Fibroblast of skin of abdomen (primary cell): ENCODE results near the gene C1QB. TPM values are rescaled to one million over a fixed set of nuclear protein-coding genes. Genes with fewer than 3 reads are reported as not detected.

ENCODE experiments used
- DNase-seq: peaks from one replicate; pipeline ENCODE4 v3.0.0-alpha.2; 2013
- polyA plus RNA-seq, 2 experiments: library from polyadenylated mRNA; unstranded; fragments of 120-200 nt; gene quantifications; one replicate each; pipeline ENCODE4 v1.2.1, GENCODE V29; 2013; ENCODE audit not compliant: insufficient read length in 2 of 2

The C1QB gene, protein sequence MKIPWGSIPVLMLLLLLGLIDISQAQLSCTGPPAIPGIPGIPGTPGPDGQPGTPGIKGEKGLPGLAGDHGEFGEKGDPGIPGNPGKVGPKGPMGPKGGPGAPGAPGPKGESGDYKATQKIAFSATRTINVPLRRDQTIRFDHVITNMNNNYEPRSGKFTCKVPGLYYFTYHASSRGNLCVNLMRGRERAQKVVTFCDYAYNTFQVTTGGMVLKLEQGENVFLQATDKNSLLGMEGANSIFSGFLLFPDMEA
- polyA plus RNA-seq (2013, experiment 1 of 2; ENCODE audit: insufficient read length) = not detected
- polyA plus RNA-seq (2013, experiment 2 of 2; ENCODE audit: insufficient read length) = not detected

DNA sequence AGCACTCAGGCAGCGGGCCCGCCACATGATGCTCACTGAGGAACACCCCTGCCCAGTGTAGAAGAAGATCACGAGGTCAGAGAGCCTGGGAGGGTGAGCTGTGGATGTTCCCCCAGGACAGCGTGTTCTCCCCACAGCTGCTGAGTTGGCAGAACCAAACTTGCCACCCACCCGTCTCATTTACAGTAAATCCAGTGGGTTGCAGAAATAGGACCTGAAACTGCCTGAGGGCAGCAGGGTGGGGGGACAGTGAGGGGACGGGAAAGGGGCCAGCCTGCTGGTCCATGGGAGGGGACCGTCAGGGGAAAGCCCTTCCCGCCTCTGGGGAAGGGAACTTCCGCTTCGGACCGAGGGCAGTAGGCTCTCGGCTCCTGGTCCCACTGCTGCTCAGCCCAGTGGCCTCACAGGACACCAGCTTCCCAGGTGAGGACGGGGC is at the start of gene C1QB:
C1QB (plus strand) TSS at position 356 of the 436 bp plus-strand sequence. CDS start 6,227 bp downstream, outside the sequence.
- no peak for DNase-seq

DNA sequence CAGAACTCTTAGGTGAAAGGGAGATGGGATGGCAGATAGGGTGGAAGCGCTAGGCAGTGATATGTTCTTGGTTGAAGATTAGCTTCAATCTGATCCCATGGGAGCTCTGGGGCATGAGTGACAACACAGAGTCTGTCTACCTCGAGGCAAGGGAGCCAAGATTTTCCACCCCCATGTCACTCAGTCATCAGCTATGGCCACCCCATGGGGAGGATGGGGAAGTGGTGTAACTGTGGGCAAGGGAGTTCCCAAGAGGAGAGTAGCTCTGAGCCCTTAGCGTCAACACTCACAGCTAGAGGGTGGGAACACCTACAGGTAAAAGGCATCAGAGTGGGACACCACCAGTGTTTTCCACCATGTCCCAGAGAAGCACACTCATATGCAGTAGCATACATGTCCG is 46.9 kb upstream of the C1QB start:
- no peak for DNase-seq

DNA sequence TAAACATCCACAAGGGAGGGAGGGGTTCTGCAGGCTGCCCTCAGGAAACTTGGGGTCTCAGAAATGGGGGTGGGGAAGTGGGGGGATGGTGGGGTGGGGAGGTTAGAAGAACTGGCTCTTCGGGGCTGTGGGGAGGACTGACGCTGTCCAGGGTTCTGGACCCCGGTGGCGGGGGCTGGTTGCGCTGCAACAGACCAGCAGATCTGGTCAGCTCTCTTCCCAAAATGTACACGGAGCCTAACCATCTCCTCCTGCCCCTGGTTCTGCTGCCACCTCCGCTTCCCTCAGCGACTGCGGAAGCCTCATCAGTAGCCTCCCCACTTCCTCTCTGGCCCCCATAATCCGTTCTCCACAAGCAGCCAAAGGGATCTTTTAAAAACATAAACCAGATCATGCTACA is 45.9 kb upstream of the C1QB start:
- no peak for DNase-seq

DNA sequence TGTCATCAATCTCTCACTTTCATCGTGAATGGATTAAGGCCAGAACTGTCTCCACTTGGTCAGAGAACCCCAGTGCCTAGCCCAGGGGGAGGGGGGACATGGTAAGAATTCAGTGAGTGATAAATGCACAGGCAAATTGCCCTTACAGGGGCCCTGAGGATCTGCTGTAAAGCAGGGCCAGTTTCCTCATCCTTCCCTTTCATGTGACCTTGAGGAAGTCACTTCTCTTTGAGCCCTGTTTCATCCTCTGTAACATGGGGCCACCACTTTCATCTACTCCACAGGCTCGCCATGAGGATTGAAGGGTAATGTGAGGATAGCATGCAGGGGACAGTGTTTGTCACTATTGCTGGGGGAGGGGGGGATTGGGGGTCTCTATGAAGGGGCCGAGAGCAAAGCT is 44.7 kb upstream of the C1QB start:
- no peak for DNase-seq

DNA sequence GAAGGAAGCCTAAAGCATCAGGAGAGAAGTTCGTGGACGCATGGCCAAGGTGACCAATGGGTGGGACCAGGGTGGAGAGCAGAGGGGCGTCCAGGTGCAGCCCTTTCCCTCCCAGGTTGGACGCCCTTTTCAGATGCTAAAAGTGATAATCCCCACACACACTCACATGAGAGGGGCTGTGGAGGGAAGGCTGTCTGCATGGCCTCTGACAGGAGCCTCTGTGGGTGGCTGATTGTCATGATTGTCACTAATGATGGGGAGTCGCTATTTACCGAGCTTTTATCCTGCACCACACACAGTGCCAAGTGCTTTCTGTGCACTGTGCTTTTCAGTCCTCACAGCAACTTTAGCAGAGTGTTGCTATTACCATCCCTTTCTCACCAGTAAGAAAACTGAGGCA is 43.7 kb upstream of the C1QB start:
- DNase-seq = no peak

DNA sequence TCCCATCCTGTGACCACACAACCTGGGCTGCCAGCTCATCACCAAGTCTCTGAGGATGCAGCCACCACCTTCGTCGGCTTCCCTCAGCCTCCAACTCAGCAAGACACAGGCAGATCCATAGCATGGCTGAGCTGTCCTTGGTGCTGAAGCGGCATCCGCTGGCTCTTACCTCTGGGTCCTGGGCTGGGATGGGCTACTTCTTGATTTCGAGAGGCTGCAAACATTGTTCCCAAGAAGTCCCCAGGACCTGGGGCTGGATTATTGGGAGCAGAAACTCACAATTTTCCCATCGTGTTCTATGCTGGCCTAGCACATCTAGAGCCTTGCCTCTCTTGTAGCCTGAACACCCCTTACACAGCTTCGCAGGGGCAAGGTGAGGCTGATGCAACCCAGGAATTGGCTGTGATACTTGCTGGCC is 41.5 kb upstream of the C1QB start:
- peak; percentile 55 for DNase-seq

DNA sequence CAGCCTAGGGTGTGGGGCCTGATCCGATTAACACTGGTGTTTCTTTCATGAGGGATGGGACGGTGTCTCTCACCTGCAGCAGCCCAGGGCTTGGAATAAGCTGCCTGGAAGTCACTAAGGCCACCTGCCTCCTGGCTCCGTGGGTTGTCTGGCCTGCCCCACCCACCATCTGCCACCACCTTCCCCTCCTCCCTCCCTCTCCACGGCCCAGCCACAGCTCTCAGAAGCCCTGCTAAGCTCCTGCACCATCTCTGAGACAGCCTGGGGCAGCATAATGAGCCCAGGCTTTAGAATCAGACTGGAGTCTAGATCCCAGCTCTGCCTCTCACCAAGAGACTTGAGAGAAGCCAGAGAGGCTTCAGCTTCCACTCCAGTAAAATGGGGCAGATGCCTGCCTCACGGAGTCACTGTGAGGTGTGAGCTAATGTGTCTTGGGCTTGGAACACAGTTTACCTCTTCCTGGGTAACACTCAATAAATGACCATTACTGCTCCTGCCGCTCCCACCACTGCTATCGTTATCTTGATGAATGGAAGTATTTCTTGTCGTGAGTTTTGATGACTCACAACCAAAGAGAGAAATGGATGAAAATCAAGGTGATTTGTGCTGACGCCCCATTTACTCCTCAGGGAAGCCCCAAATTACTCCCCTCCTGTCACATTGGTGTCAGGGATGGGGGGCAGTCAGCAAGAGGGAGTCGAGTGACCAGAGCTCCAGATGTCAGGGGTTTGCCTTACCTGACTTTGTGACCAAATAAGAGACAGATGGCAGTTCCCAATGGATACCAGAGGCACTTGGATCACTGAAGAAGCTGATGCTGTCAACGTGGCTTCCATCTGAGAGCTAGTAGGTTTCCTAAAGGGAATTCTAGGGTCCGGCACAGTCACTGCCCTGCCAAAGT is 40.1 kb upstream of the C1QB start:
- DNase-seq = no peak

DNA sequence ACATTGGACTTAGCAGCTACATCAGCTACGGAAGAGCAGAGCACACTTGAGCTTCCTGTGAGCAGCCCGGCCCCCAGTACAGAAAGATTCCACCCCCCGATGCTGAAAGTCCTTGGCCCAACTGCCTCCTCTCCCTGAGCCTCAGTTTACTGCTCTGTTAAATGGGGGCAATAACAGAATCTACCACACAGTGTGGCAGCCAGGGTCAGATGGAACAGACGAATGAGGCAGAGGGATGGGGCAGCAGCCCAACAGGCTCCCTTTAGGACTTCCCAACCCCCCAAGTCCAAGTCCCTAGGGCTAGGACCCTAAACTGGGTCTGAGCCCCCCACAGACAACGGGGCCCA is 39.5 kb upstream of the C1QB start:
- DNase-seq = no peak

DNA sequence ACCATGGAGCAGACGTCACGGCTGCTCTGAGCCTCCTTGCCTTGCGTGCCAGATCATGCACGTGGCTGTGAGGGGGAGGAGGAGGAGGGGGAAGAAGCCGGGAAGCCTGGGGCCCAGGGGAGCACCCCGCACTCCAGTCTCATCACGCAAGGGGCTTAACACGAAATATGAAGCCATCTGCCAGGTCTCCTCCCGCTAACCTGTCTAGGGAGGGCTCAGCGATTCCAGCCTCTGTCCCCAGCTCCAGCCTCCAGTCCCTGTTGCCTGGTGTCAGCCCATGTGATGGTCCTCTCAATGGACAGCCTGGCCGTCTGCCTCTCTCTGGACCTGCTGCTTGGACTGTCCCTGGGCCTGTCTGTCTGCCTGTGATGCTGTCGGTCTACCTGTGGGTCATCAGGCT is 39.1 kb upstream of the C1QB start:
- no peak for DNase-seq

DNA sequence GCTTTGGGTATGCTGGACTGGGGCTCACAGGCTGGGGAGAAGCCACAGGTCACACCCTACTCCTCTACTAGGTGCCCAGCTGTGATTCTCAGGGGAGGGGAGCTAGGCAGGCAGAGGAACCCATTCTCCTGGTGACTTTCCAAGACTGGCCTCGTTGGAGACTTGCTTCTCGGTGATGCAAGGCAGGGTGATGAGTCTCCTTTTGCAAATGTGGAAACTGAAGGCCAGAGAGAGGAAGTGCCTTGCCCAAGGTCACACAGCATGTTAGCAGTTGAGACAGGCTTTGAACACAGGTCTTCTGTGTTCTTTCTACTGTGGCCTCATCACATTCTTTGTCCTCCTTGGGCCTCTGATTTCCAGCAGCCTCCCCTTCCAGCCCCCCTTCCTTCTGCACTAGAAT is 37.1 kb upstream of the C1QB start:
- no peak for DNase-seq

DNA sequence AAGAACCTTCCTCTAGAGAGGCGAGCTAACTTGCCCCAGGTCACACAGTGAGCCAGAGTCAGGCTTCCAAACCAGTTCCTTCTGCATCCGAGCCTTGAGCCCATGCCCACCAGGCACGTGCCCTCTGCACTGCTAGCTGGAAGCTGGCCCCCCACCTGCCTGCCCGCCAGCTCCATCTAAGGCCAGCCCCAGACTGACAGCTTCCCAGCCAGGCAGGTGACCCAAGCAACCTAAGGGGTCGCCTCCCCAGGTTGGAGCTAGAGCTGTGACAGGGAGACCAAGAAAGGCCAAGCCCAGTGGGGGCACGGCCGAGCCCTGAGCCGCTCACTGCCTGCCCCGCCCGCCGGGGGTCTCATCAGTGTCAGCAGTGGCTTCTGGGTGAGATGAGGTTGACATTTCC is 36.5 kb upstream of the C1QB start:
- no peak for DNase-seq

DNA sequence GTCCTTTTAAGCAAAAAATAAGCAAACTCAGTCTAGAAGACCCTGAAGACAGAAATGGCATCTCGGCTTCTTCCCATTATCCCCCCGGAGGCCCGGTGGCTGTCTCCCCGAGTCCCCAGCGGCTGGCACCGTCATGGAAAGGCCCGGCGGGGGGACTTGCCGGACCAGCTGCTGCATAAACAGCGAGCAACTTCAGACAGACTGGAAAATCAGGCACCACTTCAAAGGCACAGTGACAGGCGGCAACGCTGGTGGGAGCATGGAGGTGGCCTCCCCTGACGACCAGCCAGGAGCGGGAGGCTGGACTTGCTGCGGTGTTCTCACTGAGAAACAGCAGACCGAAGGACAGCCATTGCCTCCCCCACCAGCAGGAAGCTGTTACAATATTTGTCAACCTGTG is 35.0 kb upstream of the C1QB start:
- DNase-seq = no peak

DNA sequence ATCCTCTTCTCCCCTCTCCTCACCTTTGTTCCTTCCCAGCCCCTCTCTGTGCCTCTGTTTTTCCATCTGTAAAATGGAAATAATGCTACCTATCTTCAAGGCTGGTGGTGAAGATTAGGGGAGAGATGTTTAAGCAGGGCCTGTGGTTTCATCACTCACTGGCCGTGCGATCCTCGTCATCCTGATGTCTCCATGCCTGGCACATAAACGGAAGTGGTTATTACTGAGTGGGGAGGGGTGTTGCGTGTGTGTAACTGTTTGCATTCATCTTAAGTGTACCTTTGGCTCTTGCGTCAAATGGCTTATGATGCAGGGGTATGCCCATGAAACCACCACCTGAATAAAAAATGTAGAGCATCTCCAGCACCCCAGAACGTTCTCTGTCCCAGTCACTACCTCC is 33.8 kb upstream of the C1QB start:
- no peak for DNase-seq

DNA sequence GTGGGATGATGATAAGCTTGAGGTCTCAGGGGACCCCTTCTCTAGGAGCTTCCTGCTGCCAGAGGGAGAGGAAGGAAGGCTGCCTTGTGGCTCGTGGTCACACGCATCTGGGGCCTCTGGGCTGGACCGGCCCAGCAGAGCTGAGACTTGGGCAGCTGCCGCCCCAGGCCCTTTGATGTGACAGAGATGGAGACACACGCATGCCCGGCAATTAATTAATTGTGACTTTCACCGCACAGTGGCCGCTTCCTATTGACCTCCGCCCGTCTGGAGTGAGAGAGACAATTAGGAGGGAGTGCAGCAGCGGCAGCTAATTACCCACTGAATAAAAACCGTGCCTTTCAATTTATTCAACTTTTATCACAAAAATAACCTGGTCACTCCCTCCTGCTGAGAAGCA is 33.2 kb upstream of the C1QB start:
- no peak for DNase-seq

DNA sequence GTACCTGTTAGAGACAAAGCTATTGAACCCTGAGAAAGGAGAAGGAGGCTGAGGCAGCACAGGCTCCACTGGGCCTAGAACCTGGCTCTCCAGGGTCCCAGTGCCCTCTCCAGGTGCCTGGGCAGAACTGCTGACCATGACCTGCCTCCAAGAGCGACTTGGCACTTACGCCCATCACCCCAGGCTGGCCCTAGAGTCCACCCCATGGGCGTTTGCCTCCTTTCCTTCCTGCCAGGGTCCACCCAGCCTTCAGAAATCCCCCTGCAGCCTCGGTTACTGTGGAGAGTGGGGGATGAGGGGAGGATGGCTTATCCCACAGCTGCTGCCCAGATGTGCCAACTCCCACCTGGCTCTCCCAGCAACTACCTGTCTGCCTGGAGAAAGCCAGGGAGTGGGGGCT is 31.3 kb upstream of the C1QB start:
- no peak for DNase-seq

DNA sequence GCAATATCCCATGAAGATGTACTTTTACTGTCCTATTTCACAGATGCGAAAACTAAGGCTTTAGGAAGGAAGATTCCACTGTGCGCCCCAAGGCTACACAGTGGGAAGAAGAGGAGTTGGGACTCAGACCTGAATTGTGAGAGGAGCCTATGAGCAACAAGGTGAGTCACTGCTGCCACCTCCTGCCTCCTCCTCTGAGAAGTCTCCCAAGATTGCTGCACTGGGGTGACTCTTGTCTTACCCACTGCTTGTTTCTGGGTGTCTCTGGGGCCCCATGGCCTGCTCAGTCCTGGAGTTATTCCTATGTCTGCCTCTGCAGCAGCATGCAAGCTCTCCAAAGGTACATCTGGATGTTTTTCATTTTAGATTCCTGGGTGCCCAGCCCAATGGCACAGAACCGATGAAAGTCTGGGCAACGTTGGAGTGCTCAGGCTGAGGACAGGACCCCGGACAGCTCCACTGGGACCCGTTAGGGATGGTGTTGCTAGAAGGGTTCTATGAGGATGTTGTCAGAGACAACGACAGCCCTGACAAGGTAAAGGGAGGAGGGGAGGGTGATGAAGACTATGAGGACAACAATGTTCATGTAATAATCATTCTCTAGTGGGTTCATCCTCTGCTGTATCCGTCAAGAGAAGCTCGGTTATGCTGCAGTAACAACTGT is 27.6 kb upstream of the C1QB start:
- peak; percentile 10 for DNase-seq

DNA sequence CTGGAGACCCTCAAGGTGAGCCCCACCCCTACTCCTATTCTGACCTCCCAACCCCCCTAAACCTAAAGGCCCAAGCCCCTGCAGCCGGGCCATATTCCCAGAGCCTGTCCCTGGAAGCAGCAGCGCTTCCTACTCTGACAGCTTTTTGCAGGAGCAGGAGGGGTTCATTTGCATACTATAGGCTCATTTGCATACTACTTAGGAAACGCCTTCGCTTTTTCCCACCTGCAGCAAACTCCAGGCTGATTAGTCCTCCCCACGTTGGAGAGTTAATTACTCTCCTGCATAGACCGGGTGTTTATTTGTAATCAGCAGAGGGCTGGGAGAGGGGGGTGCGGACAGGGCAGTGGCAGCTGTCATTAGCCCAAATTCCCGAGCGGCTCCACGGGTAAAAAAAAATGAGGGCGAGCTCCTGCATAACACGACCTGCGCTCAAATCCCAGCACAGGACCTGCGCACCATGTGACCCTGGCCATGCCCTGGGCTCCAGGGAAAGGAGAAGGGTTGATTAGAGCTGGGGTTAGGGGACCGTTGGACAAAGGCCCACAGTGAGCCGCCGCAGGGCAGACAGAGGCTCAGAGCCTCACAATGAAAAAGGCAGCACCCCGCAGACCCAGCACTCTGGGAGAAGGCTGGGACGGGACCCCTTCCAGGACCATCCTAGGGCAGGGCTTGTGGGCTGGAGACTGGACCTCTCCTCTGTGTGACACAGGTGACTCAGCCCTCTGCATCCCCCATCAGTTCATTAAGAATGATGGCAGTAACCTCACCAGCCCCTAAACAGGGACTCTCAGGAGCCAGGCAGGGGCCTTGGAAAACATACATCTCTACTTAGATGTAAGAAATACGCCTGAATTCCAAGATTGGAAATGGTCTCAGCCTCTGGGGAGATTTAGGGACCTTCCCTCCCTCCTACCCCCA is 26.5 kb upstream of the C1QB start:
- no peak for DNase-seq

DNA sequence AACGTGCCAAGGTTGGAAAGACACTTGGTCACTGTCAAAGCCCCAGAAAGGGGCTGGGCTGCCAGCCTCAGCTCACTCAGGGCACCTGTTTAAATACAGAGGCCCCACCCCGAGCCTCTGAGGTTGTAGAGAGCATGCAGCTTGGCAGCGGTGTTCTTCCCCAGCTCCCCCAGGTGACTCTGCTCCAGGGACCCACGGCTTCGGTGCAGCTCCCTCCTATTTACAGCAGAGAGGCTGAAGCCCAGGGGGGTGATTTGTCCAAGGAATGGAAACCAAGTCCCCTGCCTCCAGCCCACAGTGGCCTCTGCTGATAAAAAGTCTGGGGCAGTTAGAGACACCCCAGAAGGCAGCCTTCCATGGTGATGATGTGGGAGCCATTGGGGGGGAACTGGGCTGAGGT is 25.7 kb upstream of the C1QB start:
- no peak for DNase-seq

DNA sequence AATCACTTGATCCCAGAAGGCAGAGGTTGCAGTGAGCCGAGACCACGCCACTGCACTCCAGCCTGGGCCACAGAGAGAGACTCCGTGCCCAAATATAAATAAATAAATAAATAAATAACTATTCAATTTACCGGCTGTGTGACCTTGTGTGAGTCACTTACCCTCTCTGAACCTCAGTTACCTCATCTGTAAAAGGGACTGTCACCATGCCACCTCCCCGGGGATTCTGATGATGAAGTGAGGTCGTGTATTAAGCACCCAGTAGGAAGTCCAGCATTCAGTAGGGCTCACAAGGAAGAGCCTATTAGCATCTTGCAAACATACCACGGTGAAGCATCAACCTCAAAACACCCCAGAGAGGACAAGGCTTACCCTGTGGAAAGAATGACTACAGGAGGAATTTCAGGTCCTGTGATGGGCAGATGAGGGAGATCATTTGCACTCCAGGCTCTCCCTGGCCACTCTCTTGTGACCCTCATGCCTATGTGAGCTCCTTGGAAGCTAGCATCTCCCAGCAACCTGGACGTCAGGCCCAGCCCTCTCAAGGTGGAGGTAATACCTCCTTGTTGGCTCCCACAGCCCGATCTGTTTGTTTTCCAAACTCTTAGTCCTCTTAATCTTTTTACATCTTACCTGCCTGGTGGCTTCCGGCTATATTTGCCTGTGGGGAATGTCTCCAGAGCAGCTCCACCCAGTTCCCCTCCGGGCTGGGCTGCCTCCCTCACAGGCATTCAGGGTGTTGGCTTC is 24.2 kb upstream of the C1QB start:
- DNase-seq = no peak

DNA sequence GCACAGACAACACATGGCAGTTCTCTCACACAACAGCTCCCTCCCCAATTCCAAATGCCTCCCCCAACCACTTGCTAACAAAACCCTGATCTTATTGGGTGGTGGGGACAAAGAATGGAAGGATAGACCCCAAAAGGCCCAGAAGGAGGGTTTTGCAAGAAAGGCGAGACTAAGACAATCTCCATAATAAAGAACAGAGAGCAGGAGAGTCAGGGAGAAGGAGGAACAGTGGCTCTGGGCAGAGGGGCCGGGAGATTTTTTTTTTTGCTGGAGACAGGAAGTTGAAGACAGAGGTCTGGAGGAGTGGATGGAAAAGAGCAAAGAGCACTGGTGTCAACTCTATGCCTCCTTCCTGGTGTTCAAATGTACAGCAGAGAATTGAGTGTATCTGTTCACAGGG is 23.1 kb upstream of the C1QB start:
- no peak for DNase-seq

DNA sequence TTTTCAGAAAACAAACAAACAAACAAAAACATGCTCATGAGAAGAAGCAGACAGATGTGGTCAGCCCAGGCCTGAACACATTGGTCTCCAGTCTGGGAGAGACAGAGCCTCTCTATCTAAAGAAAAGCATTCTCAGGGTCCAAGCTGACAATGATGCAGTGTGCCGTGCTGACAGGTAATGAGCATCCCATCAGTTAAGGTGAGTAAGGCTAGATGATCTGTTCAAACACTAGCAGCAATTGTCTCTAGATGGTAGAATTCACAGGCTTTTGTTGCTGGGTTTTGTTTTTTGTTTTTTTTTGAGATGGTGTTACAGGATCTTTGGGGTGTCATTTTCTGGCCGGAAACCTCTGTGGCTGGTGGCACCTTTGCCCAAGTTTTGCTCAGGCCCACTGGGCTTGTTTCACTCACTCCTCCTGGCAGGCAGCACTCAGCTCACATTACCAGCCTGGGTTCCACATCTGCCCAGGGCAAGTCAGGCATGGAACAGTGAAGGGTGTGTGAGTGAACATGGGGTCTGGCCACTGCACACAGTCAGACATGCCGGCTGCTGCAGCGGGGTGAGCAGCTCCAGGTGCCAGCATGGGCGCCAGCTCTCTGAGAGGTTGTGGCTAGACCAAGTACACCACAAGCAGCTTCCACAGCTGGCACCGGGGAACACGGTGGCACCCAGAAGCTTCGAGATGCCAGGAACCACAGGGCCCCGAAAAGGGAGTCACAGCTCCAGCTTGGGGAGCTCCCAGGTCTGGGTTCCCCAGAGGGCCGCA is 19.2 kb upstream of the C1QB start:
- no peak for DNase-seq
